ENCODE measurements around the gene SUDS3.

DNA sequence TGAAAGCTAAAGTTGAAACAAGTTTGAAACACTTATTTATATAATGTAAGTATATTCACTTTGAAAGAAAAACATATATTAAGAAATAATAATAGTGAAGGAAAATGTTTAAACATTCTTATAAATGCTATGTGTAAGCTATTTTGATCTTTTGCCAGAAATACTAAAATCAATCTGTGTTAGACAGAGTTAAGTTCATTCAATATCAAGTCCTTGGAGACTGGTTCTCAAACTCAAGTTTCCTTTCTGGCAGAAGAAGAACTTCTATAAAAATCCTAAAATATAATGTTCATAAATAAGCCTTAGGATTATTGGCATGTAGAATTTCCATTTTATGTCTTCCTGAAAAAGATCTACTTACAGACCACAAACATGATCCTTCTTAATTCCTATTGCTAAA, 49.0 kb upstream of the SUDS3 start:
- TF ChIP-seq, protein P1, sequence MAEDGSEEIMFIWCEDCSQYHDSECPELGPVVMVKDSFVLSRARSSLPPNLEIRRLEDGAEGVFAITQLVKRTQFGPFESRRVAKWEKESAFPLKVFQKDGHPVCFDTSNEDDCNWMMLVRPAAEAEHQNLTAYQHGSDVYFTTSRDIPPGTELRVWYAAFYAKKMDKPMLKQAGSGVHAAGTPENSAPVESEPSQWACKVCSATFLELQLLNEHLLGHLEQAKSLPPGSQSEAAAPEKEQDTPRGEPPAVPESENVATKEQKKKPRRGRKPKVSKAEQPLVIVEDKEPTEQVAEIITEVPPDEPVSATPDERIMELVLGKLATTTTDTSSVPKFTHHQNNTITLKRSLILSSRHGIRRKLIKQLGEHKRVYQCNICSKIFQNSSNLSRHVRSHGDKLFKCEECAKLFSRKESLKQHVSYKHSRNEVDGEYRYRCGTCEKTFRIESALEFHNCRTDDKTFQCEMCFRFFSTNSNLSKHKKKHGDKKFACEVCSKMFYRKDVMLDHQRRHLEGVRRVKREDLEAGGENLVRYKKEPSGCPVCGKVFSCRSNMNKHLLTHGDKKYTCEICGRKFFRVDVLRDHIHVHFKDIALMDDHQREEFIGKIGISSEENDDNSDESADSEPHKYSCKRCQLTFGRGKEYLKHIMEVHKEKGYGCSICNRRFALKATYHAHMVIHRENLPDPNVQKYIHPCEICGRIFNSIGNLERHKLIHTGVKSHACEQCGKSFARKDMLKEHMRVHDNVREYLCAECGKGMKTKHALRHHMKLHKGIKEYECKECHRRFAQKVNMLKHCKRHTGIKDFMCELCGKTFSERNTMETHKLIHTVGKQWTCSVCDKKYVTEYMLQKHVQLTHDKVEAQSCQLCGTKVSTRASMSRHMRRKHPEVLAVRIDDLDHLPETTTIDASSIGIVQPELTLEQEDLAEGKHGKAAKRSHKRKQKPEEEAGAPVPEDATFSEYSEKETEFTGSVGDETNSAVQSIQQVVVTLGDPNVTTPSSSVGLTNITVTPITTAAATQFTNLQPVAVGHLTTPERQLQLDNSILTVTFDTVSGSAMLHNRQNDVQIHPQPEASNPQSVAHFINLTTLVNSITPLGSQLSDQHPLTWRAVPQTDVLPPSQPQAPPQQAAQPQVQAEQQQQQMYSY (CRISPR knock-in tag; IDR thresholded peaks at IDR 0.05) = no peak
- TF ChIP-seq, protein P2, sequence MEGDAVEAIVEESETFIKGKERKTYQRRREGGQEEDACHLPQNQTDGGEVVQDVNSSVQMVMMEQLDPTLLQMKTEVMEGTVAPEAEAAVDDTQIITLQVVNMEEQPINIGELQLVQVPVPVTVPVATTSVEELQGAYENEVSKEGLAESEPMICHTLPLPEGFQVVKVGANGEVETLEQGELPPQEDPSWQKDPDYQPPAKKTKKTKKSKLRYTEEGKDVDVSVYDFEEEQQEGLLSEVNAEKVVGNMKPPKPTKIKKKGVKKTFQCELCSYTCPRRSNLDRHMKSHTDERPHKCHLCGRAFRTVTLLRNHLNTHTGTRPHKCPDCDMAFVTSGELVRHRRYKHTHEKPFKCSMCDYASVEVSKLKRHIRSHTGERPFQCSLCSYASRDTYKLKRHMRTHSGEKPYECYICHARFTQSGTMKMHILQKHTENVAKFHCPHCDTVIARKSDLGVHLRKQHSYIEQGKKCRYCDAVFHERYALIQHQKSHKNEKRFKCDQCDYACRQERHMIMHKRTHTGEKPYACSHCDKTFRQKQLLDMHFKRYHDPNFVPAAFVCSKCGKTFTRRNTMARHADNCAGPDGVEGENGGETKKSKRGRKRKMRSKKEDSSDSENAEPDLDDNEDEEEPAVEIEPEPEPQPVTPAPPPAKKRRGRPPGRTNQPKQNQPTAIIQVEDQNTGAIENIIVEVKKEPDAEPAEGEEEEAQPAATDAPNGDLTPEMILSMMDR (IDR thresholded peaks at IDR 0.05 in 2 of 3, conservative IDR thresholded peaks at IDR 0.05 in 1 of 3; ENCODE audit: control insufficient read depth in 2 of 3, extremely low read depth in 1 of 3, insufficient read depth in 1 of 3, low read depth in 3 of 3, low read length in 3 of 3) = no peak
- TF ChIP-seq CEBPB (IDR thresholded peaks at IDR 0.05; ENCODE audit: borderline replicate concordance in 1 of 2, low read depth in 2 of 2, low read length in 2 of 2) (no peak), PML (IDR thresholded peaks at IDR 0.05; ENCODE audit: low read length) (no peak), ZBED1 (IDR thresholded peaks at IDR 0.05; ENCODE audit: borderline replicate concordance) (no peak), HDAC2 (IDR thresholded peaks at IDR 0.05) (no peak), CHD2 (IDR thresholded peaks at IDR 0.05; ENCODE audit: borderline replicate concordance, low read depth, low read length) (no peak), POLR2AphosphoS2 (IDR thresholded peaks at IDR 0.05; ENCODE audit: low read depth, low read length) (no peak), BRCA1 (IDR thresholded peaks at IDR 0.05; ENCODE audit: low read depth, low read length) (no peak), POLR2A (IDR thresholded peaks at IDR 0.05; ENCODE audit: low read depth, low read length) (no peak), GATAD2B (conservative IDR thresholded peaks at IDR 0.05; ENCODE audit: low read depth) (no peak), ZNF274 (IDR thresholded peaks at IDR 0.05; ENCODE audit: insufficient read depth, insufficient read length) (no peak)
- TF ChIP-seq, protein P3, sequence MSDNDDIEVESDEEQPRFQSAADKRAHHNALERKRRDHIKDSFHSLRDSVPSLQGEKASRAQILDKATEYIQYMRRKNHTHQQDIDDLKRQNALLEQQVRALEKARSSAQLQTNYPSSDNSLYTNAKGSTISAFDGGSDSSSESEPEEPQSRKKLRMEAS (IDR thresholded peaks at IDR 0.05; ENCODE audit: low read depth, low read length) = no peak
